GM21723 (cell line): Measurements from ENCODE around the gene QSOX2.
"Not testable (repeated sequence)": the region's sequence is repeated elsewhere in the genome, so short reads cannot be mapped to it uniquely, and the experiment has no call there.

ENCODE experiments used
- ATAC-seq: cut with Tn5 transposase; IDR thresholded peaks from one replicate; pipeline ENCODE4 v1.9.1; 2021; ENCODE audit warnings: mild to moderate bottlenecking, moderate library complexity; ENCODE audit not compliant: unreplicated experiment

The QSOX2 gene

DNA sequence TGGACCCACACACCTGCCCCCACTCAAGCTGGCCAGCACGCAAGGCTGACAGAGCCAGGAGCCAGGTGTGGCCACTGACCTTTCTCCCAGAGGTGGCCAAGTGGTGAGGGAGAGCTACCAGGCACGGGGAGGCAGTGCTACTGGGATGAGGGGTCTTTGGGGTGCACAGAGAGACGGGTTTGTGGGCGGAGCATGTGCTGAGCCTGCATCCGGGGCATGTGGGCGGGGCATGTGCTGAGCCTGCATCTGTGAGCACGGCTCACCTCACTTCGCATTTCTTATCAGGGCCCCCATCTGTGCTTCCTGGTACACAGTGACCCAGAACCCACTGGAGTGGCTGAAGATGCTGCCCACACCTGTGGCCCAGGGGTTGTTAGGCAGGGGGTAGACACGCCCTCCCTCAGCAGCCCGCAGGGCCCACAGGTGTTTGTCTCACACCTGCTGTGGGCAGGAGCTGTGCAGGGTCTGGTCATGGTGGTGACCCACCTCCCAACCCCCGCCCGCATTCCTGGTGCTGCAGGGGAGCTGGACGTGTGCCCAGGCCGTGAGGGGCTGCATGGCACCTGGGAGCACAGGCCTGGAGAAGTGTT is 36.8 kb upstream of the QSOX2 start:
- ATAC-seq = no peak

DNA sequence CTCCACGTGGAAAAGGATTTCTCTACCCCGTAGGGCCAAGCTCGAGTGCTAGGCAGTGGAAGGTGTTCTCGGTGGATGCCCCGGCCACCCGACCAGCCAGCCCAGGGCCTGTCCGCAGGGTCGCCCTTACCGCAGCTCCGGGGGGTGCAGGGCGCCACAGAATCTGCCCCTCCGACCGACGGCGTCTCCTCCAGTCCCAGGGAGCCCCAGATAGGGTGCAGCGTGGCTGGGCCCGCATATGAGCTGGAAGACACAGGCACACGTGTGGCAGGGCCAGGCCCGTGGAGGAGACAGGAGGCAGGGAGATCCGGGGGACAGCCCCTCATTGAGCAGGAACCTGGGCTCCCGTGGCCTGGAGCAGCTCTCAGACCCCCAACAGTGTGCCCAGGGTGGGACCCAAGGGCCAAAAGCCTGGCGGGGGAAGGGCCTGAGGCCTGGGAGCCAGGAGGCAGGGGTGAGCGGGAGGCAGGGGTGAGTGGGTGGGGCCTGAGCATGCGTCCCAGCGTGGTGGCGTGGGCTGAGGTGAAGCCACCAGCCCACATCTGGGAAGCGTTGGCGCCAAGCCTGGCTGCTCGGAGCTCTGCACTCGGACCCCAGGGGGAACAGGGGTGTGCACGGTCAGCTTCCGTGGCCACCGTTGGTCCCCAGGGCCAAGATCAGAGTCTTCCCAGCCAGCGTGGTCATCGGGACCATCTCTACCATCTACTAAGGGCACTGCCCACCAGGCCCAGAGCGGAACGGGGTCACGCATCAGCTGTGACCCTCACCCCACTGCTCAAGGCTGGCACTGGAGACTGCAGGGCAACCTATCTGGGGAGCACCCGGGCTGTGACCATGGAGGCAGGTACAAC is 36.0 kb upstream of the QSOX2 start:
- no peak for ATAC-seq

DNA sequence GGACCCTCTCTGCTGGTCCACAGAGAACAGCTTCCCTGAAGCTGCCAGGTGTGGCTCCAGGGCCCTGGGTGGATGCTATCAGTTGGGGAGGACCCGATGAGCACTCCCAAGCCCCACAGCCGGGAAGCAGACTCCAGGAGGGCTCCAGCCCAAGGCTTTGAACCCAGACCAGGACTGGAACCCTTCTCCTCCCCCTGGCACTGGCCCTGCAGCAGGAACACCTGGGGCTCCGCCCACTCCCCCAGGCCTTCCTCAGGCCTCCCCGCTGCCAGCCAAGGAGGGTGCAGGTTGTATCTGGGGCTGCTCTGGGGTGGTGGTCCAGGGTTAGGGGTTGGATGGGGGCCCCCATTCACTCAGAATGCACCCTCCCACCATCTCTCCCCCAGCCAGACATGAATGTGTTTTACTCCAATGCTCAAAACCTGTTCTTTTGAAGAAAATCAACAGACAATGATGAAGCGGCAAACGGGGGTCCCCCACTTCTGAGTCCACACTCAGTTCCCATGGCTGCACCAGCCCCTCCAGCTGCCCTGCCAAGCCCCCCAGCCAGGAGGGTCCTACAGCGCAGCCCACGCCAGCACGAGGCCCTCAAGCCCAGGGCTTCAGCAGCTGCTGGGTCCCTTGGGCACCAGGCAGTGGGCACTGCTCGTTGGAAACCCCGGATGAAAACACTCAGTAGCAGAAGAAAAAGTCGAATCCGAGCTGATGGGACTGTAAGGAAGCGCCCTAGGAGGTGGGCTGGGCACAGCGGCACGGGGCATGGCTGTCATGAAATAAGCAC is 35.1 kb upstream of the QSOX2 start:
- no peak for ATAC-seq

GRCh38 chr9:136279471-136279870 is 33.9 kb upstream of the QSOX2 start:
- no peak for ATAC-seq

DNA sequence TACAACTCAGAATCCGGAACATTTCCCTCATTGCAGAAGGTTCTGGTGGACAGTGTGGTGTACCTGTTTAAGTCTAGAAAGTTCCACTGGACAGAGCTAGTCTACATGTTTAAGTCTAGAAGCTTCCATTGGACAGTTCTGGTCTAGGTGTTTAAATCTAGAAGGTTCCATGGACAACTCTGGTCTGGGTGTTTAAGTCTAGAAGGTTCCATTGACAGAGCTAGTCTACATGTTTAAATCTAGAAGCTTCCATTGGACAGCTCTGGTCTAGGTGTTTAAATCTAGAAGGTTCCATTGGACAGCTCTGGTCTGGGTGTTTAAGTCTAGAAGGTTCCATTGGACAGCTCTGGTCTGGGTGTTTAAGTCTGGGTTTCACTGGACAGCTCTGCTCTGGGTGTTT is 33.3 kb upstream of the QSOX2 start:
- ATAC-seq = no peak

GRCh38 chr9:136278221-136278620 is 32.6 kb upstream of the QSOX2 start:
- no peak for ATAC-seq

GRCh38 chr9:136277746-136278145 is 32.1 kb upstream of the QSOX2 start:
- ATAC-seq = no peak

DNA sequence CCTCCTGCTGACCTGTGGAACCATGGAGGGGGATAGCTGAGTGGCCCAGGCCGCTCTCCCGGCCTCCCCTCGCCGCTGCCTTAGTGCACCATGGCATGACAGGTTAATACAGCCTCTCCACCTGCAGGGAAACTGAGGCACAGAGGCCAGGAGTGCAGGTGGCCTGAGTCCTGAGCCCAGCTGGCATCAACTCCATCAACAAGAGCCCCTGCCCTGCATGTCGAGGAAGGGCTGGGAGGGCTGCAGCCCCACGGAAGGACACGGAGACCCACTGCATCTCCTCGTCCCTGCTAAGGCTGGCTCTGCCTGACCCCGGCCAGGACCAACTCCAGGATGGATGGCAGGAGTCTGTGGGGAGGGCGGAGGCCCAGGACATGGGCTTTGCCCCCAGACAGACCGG is 31.1 kb upstream of the QSOX2 start:
- no peak for ATAC-seq

DNA sequence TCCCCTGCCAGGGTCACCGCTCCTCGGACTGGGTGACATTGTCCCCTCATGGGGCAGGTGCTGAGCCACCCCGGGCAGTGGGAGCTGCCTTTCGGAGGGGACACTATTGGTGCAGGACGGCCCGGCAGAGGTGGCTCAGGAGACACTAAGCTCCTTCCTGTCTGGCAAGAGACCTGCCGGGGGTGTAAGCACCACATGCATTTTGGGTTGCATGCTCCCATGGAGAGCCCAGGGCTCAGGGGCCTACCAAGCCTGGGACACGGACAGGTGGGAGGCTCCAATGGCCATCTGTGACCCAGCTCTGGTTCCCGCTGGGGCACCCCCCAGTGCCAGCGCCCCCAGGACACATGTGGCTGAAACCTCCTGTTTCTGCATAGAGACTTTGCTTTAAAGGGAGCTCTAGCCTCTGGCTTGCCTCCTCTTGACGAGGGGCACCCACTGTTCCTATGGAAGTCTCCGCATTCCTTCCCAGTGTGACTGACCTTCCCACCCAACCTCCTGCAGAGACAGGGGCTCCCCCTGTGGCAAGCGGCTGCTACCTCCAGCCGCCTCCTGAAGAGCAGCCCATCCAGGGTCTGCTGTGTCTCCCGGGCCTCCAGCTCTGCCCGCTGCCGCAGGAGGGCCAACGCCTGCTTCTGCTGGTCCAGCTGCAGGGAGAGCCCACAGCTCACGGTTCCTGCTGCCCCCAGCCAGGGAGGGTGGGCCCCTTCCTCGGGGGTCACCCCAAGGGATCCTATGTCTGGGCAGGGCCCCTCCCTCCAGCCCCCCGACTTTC is 30.2 kb upstream of the QSOX2 start:
- ATAC-seq = no peak

DNA sequence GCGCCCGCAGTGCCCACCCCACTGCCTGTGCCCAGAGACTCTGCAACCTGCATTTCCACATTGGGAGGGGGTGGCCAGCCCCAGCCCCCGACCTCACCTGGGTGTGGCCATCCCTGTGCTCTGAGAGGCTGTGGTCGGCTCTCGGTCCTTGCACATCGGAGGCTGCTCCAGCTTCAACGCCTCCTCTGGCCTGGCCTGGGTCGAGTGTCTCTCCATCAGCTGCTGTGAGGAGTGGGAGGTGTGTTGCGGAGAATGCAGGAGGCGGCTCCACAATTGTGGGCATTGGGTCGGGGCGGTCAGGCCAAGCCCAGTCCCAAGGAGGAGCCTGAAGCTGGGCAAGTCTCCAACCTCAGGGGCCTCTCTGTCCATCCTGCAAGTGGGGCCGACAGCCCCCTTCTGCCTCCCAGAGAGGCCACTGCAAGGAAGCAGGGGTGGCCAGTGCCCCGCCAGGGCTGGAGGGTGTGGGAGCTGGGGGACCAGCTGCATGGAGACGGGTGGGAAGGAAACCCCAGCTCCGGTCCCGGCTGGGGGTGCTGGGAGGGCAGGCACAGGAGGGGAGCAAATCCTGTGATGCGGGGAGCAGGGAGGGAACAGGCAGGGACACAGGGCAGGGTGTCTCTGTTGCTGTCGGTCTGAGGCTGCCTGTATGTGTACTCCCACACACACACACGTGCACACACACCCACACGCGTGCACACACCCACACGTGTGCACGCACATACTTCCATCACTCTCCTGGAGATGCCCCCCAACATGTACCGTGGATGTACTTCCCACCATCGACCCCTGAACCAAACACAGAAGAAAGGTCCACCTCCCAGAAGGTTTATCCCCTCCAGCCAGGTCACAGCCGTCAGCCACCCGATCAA is 29.4 kb upstream of the QSOX2 start:
- ATAC-seq = no peak

- no peak for ATAC-seq
Measured at GRCh38 chr9:136273921-136274785, 28.5 kb upstream of the QSOX2 start.

- no peak for ATAC-seq
Measured at GRCh38 chr9:136273244-136273865, 27.7 kb upstream of the QSOX2 start.

DNA sequence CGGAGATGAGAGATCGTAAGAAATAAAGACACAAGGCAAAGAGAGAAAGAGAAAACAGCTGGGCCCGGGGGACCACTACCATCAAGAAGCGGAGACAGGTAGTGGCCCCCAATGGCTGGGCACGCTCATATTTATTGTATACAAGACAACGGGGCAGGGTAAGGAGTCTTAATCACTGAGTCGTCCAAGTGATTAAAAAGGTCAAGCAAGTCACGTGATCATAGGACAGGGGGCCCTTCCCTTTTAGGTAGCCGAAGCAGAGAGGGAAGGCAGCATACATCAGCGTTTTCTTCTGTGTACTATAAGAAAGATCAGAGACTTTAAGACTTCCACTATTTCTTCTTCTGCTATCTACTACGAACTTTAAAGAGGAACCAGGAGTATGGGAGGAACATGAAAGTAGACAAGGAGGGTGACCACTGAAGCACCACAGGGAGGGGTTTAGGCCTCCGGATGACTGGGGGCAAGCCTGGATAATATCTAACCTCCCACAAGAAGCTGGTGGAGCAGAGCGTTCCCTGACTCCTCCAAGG is 24.6 kb upstream of the QSOX2 start:
- no peak for ATAC-seq

DNA sequence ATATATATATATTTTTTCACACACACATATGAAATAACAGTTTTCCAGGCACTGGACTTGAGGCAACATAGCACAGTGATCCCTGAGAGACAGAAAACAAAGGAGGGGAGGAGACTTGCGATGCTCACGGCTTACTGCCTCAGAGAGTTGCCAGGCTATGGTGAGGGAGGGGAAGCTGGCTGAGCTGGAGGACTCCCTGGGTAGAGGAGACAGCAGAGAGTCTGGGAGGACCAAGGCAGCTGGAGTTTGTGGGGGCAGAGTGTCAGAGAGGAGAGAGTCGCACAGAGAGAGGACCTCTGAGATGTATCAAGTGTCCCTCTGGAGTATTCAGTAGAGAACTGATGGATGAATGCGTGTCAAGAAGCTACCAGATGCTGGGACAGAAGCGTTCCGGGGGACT is 23.1 kb upstream of the QSOX2 start:
- no peak for ATAC-seq

DNA sequence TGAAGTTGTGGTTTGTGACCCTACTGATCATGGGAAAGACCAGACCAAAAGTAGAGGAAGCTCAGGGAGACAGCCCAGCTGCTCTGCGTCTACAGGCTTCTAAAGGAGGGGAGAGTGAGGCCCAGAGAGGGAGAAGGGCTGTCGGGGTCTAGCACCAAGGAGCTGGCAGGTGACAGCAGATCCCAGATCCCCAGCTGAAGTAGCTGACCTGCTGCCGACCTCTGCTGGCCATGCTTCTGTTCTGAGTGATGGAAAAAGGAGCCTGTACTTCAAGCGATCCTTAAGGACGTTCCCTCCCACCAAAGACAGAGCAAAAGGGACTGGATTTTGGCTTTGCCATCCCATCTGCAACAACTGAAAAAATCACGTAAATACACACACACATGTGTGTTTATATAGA is 22.7 kb upstream of the QSOX2 start:
- ATAC-seq = no peak

DNA sequence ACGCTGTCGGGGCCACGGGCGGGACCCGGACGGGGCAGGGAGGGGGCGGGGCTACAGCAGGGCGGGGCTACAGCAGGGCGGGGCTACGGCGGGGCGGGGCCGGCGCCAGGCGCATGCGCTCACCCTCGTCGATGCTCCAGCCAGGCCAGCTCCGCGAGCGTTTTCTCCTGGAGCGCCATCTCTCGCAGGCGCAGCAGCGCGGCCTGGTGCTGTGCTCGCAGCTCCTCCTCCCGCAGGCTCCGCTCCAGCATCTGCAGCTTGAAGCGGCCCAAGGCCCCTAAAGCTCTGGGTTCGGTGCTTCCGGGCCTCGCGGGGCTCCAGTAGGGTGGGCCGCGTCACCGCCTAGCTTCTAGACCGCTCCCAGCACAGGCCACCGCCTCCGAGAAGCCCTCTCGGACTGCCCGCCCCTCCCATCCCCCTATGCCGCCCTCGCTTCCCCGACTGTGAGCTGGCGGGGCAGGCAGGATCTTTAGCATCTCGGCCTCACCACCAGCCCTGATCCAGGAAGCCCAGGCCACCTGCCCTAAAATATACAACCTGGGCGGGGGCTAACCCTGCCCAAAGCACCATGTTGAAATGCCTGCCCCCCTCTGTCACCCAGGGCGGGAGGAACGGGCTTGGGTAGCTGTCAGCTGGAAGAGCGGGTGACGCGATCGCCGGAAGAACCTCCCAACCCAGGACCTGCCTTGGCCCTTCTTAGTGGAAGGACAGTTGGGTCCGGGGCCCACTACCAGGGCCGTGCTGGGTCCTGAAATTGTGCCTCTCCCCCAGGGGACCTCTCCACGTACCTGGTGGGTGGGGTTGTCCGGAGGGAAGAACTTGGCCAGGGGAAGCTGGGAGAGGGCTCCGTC is 21.9 kb upstream of the QSOX2 start:
- peak; percentile 69 for ATAC-seq

DNA sequence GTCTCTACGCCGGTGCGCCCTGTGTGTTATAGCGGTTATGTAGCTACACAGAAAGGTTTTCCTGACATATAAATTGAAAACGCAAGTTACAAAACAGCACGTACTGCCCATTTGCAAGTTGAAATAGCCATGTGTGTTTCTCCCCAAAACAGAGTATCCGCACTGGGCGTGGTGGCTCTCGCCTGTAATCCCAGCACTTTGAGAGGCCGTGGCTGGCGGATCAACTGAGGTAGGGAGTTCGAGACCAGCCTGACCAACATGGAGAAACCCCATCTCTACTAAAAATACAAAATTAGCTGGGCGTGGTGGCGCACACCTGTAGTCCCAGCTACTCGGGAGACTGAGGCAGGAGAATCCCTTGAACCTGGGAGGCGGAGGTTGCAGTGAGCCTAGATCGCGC is 21.0 kb upstream of the QSOX2 start:
- not testable (repeated sequence) for ATAC-seq
